Renal pelvis (tissue), 12 donors: ENCODE results near the gene GUF1. TPM values are rescaled to one million over a fixed set of nuclear protein-coding genes. Genes with fewer than 3 reads are reported as not detected.

Source experiments
- DNase-seq: peaks from one replicate; pipeline ENCODE4 v3.0.0-alpha.2; 2013
- long read RNA-seq, 16 experiments: transcript quantifications; one replicate each; lab custom pipeline, GENCODE V29; 2026
- polyA plus RNA-seq, 3 donors: library from polyadenylated mRNA; unstranded; fragments of 120-200 nt; gene quantifications; one replicate each; pipeline ENCODE4 v1.2.1, GENCODE V29; 2013; ENCODE audit not compliant: insufficient read length in 3 of 3

The GUF1 gene
- 10 to 100 TPM; 22.7 to 32.8 (median 27.3) TPM for polyA plus RNA-seq
- long read RNA-seq, donor 1, full-length matches to known transcripts = 3 of 41 reads
- long read RNA-seq, donor 1, partial matches to known transcripts = 28 of 41 reads
- long read RNA-seq, donor 1, other reads (novel, unspliced or antisense) = 10 of 41 reads
- long read RNA-seq, donor 2, full-length matches to known transcripts = 3 of 39 reads
- long read RNA-seq, donor 2, partial matches to known transcripts = 19 of 39 reads
- long read RNA-seq, donor 2, other reads (novel, unspliced or antisense) = 17 of 39 reads
- long read RNA-seq, donor 3, full-length matches to known transcripts = 4 of 4 reads
- long read RNA-seq, donor 3, partial matches to known transcripts = 0 of 4 reads
- long read RNA-seq, donor 3, other reads (novel, unspliced or antisense) = 0 of 4 reads
- long read RNA-seq, donor 4, full-length matches to known transcripts = 2 of 2 reads
- long read RNA-seq, donor 4, partial matches to known transcripts = 0 of 2 reads
- long read RNA-seq, donor 4, other reads (novel, unspliced or antisense) = 0 of 2 reads
- long read RNA-seq, donor 5, full-length matches to known transcripts = 1 of 10 reads
- long read RNA-seq, donor 5, partial matches to known transcripts = 0 of 10 reads
- long read RNA-seq, donor 5, other reads (novel, unspliced or antisense) = 9 of 10 reads
- long read RNA-seq, donor 6, full-length matches to known transcripts = 2 of 2 reads
- long read RNA-seq, donor 6, partial matches to known transcripts = 0 of 2 reads
- long read RNA-seq, donor 6, other reads (novel, unspliced or antisense) = 0 of 2 reads
- long read RNA-seq, donor 7, full-length matches to known transcripts = 7 of 7 reads
- long read RNA-seq, donor 7, partial matches to known transcripts = 0 of 7 reads
- long read RNA-seq, donor 7, other reads (novel, unspliced or antisense) = 0 of 7 reads
- long read RNA-seq, donor 8, full-length matches to known transcripts = 1 of 1 reads
- long read RNA-seq, donor 8, partial matches to known transcripts = 0 of 1 reads
- long read RNA-seq, donor 8, other reads (novel, unspliced or antisense) = 0 of 1 reads
- long read RNA-seq, donor 9, full-length matches to known transcripts = 4 of 23 reads
- long read RNA-seq, donor 9, partial matches to known transcripts = 8 of 23 reads
- long read RNA-seq, donor 9, other reads (novel, unspliced or antisense) = 11 of 23 reads
- long read RNA-seq, donor 10, full-length matches to known transcripts = 3 of 3 reads
- long read RNA-seq, donor 10, partial matches to known transcripts = 0 of 3 reads
- long read RNA-seq, donor 10, other reads (novel, unspliced or antisense) = 0 of 3 reads
- long read RNA-seq, donor 11, partial matches to known transcripts = 7 of 8 reads
- long read RNA-seq, donor 11, other reads (novel, unspliced or antisense) = 0 of 8 reads
- long read RNA-seq, donor 12, full-length matches to known transcripts = 5 of 13 reads
- long read RNA-seq, donor 12, partial matches to known transcripts = 8 of 13 reads
- long read RNA-seq, donor 12, other reads (novel, unspliced or antisense) = 0 of 13 reads
- long read RNA-seq, donor 13 = 0 reads
- long read RNA-seq, donor 14, full-length matches to known transcripts = 5 of 5 reads
- long read RNA-seq, donor 14, partial matches to known transcripts = 0 of 5 reads
- long read RNA-seq, donor 14, other reads (novel, unspliced or antisense) = 0 of 5 reads
- long read RNA-seq, donor 15 = 0 reads
- long read RNA-seq, donor 16, full-length matches to known transcripts = 3 of 13 reads
- long read RNA-seq, donor 16, partial matches to known transcripts = 0 of 13 reads
- long read RNA-seq, donor 16, other reads (novel, unspliced or antisense) = 10 of 13 reads

DNA sequence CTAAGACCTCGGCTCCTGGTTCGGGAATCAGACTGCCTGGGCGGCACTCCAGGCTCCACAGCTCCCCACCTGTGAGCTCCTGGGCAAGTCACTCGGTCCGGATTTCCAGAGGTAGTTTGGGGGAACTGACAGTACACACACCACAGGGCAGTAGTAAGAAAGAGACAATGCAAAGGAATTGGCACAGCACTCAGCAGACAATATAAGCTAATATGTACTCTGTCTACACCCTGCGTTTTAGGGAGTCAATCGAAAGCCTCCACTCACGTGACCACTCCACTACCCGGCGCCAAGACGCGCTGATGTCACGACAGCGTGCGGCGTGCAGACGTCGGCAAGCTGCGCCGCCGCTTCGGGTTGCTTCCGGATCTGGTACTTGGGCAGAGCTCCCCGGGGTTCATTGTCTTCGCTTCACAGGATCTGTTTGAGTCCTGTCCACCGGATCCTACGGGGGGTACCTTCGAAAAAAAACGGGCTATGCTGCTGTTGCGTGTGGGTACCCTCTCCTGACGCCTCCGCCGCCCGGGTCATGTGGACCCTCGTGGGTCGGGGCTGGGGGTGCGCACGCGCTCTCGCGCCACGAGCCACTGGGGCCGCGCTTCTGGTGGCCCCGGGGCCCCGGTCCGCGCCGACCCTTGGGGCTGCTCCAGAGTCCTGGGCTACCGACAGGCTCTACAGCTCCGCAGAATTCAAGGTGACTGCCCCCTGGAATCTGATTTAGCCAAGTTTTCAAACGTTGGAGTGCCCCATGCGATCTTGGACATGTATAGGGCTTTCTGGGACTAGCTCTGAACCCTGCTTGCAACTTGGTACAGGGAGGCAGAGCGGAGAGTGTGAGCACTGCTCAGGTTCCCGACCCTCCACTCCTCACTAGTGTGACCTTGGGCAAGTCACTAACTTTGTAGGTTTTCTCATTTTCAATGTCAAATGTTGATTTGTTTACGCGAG lies at the start of gene GUF1:
Gene GUF1, plus strand, starts transcription at position 327 of the 948 bp plus-strand sequence. Its CDS starts 203 bp downstream, at position 530.
- peak; percentile 89 for DNase-seq

DNA sequence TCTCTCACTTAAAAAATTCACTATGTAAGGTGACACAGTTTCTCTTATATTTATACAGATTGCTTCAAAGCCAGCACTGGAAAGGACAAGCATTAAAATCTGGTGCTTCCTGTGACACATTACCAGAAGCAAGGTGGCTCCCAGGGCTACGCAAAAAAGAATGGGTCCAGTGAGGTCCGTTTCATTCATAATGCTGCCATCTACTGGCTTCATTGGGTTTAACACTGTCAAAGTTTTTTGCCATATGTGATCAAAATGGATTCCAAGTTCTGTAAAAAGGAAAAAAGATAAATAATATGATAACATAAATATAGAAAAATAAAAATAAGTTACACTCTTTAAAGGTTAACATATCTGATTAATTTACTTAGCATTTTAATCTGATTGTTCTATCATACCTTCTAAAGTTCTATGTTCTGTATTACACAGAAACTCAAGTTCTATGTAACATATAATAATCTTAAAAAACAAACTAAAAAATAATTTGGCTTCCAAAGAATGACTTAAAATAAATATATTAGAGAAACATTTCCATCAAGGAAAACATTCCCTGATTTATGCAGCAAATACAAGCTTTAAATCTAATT lies 48.8 kb upstream of the GUF1 start:
- DNase-seq = peak; percentile 43

- DNase-seq = no peak
These were observed 46.1 kb upstream of the GUF1 start for GRCh38 chr4:44632089-44632488.

DNA sequence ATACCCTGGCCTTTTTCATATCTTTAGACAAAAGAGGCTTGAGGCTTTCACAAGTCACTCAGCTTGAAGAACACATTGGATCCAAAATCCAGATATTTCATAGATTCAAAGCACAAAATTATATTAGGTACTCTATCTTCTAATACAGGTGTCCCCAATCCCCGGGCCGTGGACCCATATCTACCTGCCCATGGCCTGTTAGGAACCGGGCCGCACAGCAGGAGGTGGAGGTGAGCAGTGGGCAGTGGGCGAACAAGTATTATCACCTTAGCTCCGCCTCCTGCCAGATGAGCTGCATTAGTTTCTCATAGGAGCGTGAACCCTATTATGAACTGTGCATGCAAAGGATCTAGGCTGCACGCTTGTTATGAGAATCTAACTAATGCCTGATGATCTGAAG lies 45.5 kb upstream of the GUF1 start:
- DNase-seq = no peak

- DNase-seq = no peak
These were observed 40.1 kb upstream of the GUF1 start for GRCh38 chr4:44638091-44638490.

GRCh38 chr4:44646151-44646550 lies 32.1 kb upstream of the GUF1 start:
- DNase-seq = no peak

GRCh38 chr4:44651425-44651824 lies 26.8 kb upstream of the GUF1 start, which contains the start of gene YIPF7:
Gene YIPF7 (minus strand): TSS chr4:44651625. CDS start chr4:44650100, 1,525 bp downstream.
- DNase-seq = no peak

- no peak for DNase-seq
These were observed 26.2 kb upstream of the GUF1 start for GRCh38 chr4:44652002-44652401.

- no peak for DNase-seq
These were observed 17.8 kb upstream of the GUF1 start for GRCh38 chr4:44660396-44660795.

DNA sequence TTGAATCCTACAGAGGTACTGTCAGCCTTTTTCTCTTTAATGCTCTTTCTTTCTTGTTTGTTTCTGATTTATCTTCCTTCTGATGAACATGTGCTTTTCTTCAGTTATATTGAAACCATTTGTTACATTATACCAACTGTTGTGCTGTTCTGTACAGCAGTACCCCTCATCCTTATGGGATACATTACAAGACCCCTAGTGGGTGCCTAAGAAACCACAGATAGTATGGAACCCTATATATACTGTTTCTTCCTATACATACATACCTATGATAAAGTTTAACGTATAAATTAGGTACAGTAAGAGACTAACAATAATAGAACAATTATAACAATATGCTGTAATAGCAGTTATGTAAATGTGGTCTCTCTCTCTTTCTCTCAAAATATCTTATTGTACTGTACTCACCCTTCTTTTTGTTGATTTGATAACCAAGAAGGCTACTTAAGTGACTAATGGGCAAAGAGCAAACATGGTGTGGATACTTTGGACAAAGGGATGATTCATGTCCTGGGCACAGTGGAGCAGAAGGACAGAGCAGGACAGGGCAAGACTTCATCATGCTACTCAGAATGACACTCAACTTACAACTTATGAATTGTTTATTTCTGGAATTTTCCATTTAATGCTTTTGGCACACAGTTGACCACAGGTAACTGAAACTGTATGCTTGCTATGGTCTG lies 16.1 kb upstream of the GUF1 start:
- DNase-seq = no peak

- DNase-seq = no peak
These were observed 15.6 kb upstream of the GUF1 start for GRCh38 chr4:44662623-44663005.

GRCh38 chr4:44663539-44664263 lies 14.5 kb upstream of the GUF1 start:
- no peak for DNase-seq

DNA sequence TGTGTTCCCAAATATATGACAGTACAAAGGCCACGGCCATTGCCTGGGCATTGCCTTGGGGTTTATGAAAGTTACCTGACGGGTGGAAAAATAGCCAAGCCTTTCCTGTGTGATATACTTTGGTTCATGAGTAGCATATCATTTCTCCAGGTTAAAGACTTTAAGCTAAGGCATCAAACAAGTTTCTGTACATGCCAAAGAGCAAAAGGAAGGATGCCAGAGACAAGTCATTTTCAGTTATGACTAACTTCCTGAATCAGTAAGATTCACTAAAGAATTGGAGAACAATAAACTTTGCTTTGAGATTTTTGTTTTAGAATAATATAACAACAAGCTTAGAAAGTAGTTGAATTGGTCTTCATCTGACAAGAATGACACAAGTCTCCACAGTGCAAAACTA lies 9.7 kb upstream of the GUF1 start:
- DNase-seq = no peak

GRCh38 chr4:44670506-44671199 lies 7.6 kb upstream of the GUF1 start:
- DNase-seq = no peak

GRCh38 chr4:44671636-44672035 lies 6.6 kb upstream of the GUF1 start:
- no peak for DNase-seq

- DNase-seq = no peak
These were observed 3.7 kb upstream of the GUF1 start for GRCh38 chr4:44674471-44674870.

GRCh38 chr4:44675366-44675765 lies 2.9 kb upstream of the GUF1 start:
- DNase-seq = no peak
